ENCODE data around the gene BTBD6. TPM values are rescaled to one million over a fixed set of nuclear protein-coding genes. Genes with fewer than 3 reads are reported as not detected.

BTBD6 gene
- total and polyA plus RNA-seq, 9 donors, result 16.6 to 40.1 (median 34.4) TPM

DNA sequence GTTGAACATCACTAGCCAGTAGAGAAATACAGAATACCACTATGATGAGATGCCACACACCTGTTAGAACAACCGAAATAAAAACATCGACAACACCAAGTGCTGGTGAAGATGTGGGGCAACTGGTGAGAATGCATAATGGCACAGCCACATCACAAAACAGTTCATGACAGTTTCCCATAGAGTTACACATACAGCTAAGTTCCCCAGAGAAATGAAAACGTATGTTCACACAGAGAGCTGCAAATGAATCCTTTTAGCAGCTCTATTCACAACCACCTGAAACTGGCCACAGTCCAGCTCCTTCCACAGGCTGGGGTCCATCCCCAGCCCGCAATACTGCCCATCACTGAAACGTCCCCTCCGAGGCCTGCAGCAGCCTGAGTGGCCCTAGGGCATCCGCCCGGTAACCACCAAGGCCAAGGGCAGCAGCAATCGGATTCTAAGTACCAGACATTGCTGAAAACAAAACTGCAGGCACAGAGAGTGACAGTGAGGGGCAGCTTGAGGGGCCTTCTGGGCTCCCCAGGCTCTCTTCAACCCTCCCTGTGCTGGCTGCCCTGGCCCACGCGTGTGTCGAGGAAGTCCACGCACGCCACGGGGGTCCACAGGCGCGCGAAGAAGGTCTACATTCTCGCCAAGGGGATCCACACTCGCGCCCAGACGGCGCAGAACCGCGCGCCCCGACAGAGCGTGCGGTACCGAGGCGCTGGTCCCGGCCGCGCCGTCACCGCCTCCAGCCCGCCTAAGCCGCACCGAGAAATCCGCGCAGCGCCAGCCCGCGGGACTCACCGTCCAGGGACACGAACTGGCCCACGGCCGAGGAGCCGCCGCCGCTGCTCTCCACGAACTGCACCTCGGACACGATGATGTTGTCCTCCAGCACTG is 51.6 kb downstream of the BTBD6 start:
- Histone ChIP-seq H3K27ac (peak overlapping the region; percentile 63 to 94), H3K27me3 (no peaks in the 10 kb centered on the region), H3K36me3 (no peaks in the 10 kb centered on the region), H3K4me3 (peak overlapping the region; percentile 62), H3K4me1 (ENCODE audit: insufficient read depth) (peaks cover 2% of the 10 kb centered on the region), H3K9me3 (no peaks in the 10 kb centered on the region)
- 5 to 12% (median 6%) methylated on average over 22 to 54 of the region's 54 CpGs for WGBS, 3 donors
- peak in 4 of 5 donors; percentile 34 to 64 (median 37) for DNase-seq
- intact Hi-C loops (cut with DNase I), result loop anchor here in 1 of 4 donors (2.0 to 5.0 kb wide), 3 partner anchors 15 to 187 kb away; partner anchors contain the start of genes CRIP1 and PACS2
- TF ChIP-seq, protein P1, sequence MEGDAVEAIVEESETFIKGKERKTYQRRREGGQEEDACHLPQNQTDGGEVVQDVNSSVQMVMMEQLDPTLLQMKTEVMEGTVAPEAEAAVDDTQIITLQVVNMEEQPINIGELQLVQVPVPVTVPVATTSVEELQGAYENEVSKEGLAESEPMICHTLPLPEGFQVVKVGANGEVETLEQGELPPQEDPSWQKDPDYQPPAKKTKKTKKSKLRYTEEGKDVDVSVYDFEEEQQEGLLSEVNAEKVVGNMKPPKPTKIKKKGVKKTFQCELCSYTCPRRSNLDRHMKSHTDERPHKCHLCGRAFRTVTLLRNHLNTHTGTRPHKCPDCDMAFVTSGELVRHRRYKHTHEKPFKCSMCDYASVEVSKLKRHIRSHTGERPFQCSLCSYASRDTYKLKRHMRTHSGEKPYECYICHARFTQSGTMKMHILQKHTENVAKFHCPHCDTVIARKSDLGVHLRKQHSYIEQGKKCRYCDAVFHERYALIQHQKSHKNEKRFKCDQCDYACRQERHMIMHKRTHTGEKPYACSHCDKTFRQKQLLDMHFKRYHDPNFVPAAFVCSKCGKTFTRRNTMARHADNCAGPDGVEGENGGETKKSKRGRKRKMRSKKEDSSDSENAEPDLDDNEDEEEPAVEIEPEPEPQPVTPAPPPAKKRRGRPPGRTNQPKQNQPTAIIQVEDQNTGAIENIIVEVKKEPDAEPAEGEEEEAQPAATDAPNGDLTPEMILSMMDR (IDR thresholded peaks at IDR 0.05), result no peak
- TF ChIP-seq EP300 (IDR thresholded peaks at IDR 0.05) (no peak), POLR2A (IDR thresholded peaks at IDR 0.05) (no peak)

Other genes starting within 250 kb of the BTBD6 start
- gene CDCA4, start 227.4 kb upstream of the BTBD6 start, total RNA-seq, result 1 to 10 TPM; 6.3 to 9.4 (median 7.6) TPM
- gene CDCA4, start 227.4 kb upstream of the BTBD6 start, polyA plus RNA-seq, result 1 to 10 TPM; 2.9 to 7.3 TPM
- 1 to 10 TPM in 1 of 7 donors, under 1 TPM in 6; 0.35 to 2.0 (median 0.79) TPM for gene GPR132, start 183.1 kb upstream of the BTBD6 start, total RNA-seq
- gene GPR132, start 183.1 kb upstream of the BTBD6 start, polyA plus RNA-seq, result under 1 TPM; 0.27 to 0.45 TPM
- 10 to 100 TPM in 1 of 7 donors, 1 to 10 TPM in 6; 2.5 to 10.2 (median 6.5) TPM for gene JAG2, start 79.8 kb upstream of the BTBD6 start, total RNA-seq
- gene JAG2, start 79.8 kb upstream of the BTBD6 start, polyA plus RNA-seq, result 1 to 10 TPM in 1 of 2 donors, under 1 TPM in 1; 0.78 to 7.0 TPM
- 10 to 100 TPM in 6 of 7 donors, 1 to 10 TPM in 1; 3.7 to 22.5 (median 12.2) TPM for gene NUDT14, start 67.2 kb upstream of the BTBD6 start, total RNA-seq
- gene NUDT14, start 67.2 kb upstream of the BTBD6 start, polyA plus RNA-seq, result 10 to 100 TPM in 1 of 2 donors, under 1 TPM in 1; 0.68 to 10.9 TPM
- gene BRF1, start 52.5 kb downstream of the BTBD6 start, total RNA-seq, result 10 to 100 TPM; 33.3 to 47.3 (median 38.5) TPM
- gene BRF1, start 52.5 kb downstream of the BTBD6 start, polyA plus RNA-seq, result 10 to 100 TPM; 20.4 to 23.9 TPM
- gene PACS2, start 66.2 kb downstream of the BTBD6 start, total RNA-seq, result 10 to 100 TPM; 41.4 to 91.9 (median 60.7) TPM
- gene PACS2, start 66.2 kb downstream of the BTBD6 start, polyA plus RNA-seq, result 10 to 100 TPM; 21.2 to 55.9 TPM
- gene TEX22, start 150.0 kb downstream of the BTBD6 start, total RNA-seq, result 1 to 10 TPM in 5 of 7 donors, under 1 TPM in 2; 0.11 to 5.1 (median 2.5) TPM
- under 1 TPM in 1 of 2 donors, not detected in 1; 0.59 TPM for gene TEX22, start 150.0 kb downstream of the BTBD6 start, polyA plus RNA-seq
- gene MTA1, start 171.3 kb downstream of the BTBD6 start, total RNA-seq, result 100 to 1,000 TPM in 5 of 7 donors, 10 to 100 TPM in 2; 45.7 to 128 (median 112) TPM
- 10 to 100 TPM; 23.0 to 72.3 TPM for gene MTA1, start 171.3 kb downstream of the BTBD6 start, polyA plus RNA-seq
- gene CRIP2, start 226.3 kb downstream of the BTBD6 start, total RNA-seq, result 100 to 1,000 TPM in 1 of 7 donors, 10 to 100 TPM in 6; 21.3 to 242 (median 47.8) TPM
- gene CRIP2, start 226.3 kb downstream of the BTBD6 start, polyA plus RNA-seq, result 10 to 100 TPM in 1 of 2 donors, under 1 TPM in 1; 0.35 to 95.1 TPM
- gene CRIP1, start 238.4 kb downstream of the BTBD6 start, total RNA-seq, result 10 to 100 TPM in 5 of 7 donors, 1 to 10 TPM in 2; 3.2 to 72.8 (median 26.4) TPM
- 100 to 1,000 TPM in 1 of 2 donors, 1 to 10 TPM in 1; 7.2 to 116 TPM for gene CRIP1, start 238.4 kb downstream of the BTBD6 start, polyA plus RNA-seq
- gene TEDC1, start 242.7 kb downstream of the BTBD6 start, total RNA-seq, result 1 to 10 TPM; 2.6 to 8.2 (median 3.8) TPM
- 1 to 10 TPM in 1 of 2 donors, not detected in 1; 5.3 TPM for gene TEDC1, start 242.7 kb downstream of the BTBD6 start, polyA plus RNA-seq

Measured in ovary (tissue), 9 donors.